SK-N-SH treated with all-trans-retinoic acid at 6 μM for 48 hours (cell line): Measurements from ENCODE around the gene RASSF4.

ENCODE experiments used
- ATAC-seq: fragments of 200-7000 bp; cut with Tn5 transposase; 3 replicates; pipeline ENCODE4 v1.9.1; 2020; ENCODE audit warnings: mild to moderate bottlenecking, moderate library complexity
- ARNTL ChIP-seq: fragments of 450-650 bp; formaldehyde crosslinking; IDR thresholded peaks from 2 replicates; pipeline ENCODE4 v1.5.0; 2020; ENCODE audit warnings: low read depth, mild to moderate bottlenecking, moderate library complexity, borderline replicate concordance
- BACH2 ChIP-seq: fragments of 250-450 bp; sonication (Bioruptor Pico); IDR thresholded peaks from 2 replicates; pipeline ENCODE4 v1.9.0; 2021; ENCODE audit warnings: mild to moderate bottlenecking, borderline replicate concordance
- CSDC2 ChIP-seq: fragments of 250-450 bp; sonication (Bioruptor Pico); IDR thresholded peaks from 2 replicates; pipeline ENCODE4 v1.5.0; 2020; ENCODE audit warnings: mild to moderate bottlenecking, moderate library complexity
- CSRNP3 ChIP-seq: fragments of 250-450 bp; sonication (Bioruptor Pico); IDR thresholded peaks from 2 replicates; pipeline ENCODE4 v1.5.1; 2021; ENCODE audit warnings: mild to moderate bottlenecking, moderate library complexity
- GLIS3 ChIP-seq: fragments of 250-450 bp; sonication (Bioruptor Pico); IDR thresholded peaks from 2 replicates; pipeline ENCODE4 v1.5.0; 2020; ENCODE audit warnings: mild to moderate bottlenecking, moderate library complexity
- PPARA ChIP-seq: fragments of 250-450 bp; sonication (Bioruptor Pico); IDR thresholded peaks from 2 replicates; pipeline ENCODE4 v1.5.0; 2020; ENCODE audit warnings: mild to moderate bottlenecking, borderline replicate concordance
- RARB ChIP-seq: fragments of 250-450 bp; sonication (Bioruptor Pico); IDR thresholded peaks from 2 replicates; pipeline ENCODE4 v1.8.0; 2021; ENCODE audit warnings: mild to moderate bottlenecking, moderate library complexity
- SNAI2 ChIP-seq: fragments of 250-450 bp; sonication (Bioruptor Pico); IDR thresholded peaks from 2 replicates; pipeline ENCODE4 v1.5.0; 2020; ENCODE audit warnings: mild to moderate bottlenecking, moderate library complexity
- TCF4 ChIP-seq: fragments of 250-450 bp; sonication (Bioruptor Pico); IDR thresholded peaks from 2 replicates; pipeline ENCODE4 v1.8.0; 2021; ENCODE audit warnings: mild to moderate bottlenecking, moderate library complexity, borderline replicate concordance
- TOX ChIP-seq: fragments of 250-450 bp; sonication (Bioruptor Pico); IDR thresholded peaks from 2 replicates; pipeline ENCODE4 v1.8.0; 2021; ENCODE audit warnings: mild to moderate bottlenecking, moderate library complexity, borderline replicate concordance
- ZC3H10 ChIP-seq: fragments of 250-450 bp; sonication (Bioruptor Pico); IDR thresholded peaks from 2 replicates; pipeline ENCODE4 v1.5.1; 2021; ENCODE audit warnings: mild to moderate bottlenecking, moderate library complexity
- ZFP3 ChIP-seq: fragments of 250-450 bp; sonication (Bioruptor Pico); IDR thresholded peaks from 2 replicates; pipeline ENCODE4 v1.5.0; 2020; ENCODE audit warnings: mild to moderate bottlenecking, moderate library complexity
- ZNF565 ChIP-seq: fragments of 450-650 bp; formaldehyde crosslinking; conservative IDR thresholded peaks from 2 replicates; pipeline ENCODE4 v1.5.0; 2020; ENCODE audit warnings: low read depth, mild to moderate bottlenecking, moderate library complexity
- ZNF70 ChIP-seq: fragments of 450-650 bp; formaldehyde crosslinking; IDR thresholded peaks from 2 replicates; pipeline ENCODE4 v1.5.0; 2020; ENCODE audit warnings: mild to moderate bottlenecking, moderate library complexity
- ZNF8 ChIP-seq: fragments of 450-650 bp; formaldehyde crosslinking; IDR thresholded peaks from 2 replicates; pipeline ENCODE4 v1.5.0; 2020; ENCODE audit warnings: mild to moderate bottlenecking, moderate library complexity
- TF ChIP-seq, protein P1 (sequence below): fragments of 250-450 bp; sonication (Bioruptor Pico); IDR thresholded peaks from 2 replicates; pipeline ENCODE4 v1.5.0; 2020; ENCODE audit warnings: mild to moderate bottlenecking, moderate library complexity
- TF ChIP-seq, protein P2 (sequence below): fragments of 250-450 bp; sonication (Bioruptor Pico); IDR thresholded peaks from 2 replicates; pipeline ENCODE4 v1.8.0; 2020; ENCODE audit warnings: mild to moderate bottlenecking, moderate library complexity, borderline replicate concordance
- TF ChIP-seq, protein P3 (sequence below): fragments of 250-450 bp; sonication (Bioruptor Pico); IDR thresholded peaks from 2 replicates; pipeline ENCODE4 v1.8.0; 2021; ENCODE audit warnings: low read depth, mild to moderate bottlenecking, moderate library complexity, borderline replicate concordance
- TF ChIP-seq, protein P4 (sequence below): fragments of 250-450 bp; sonication (Bioruptor Pico); IDR thresholded peaks from 2 replicates; pipeline ENCODE4 v1.5.1; 2020; ENCODE audit warnings: low read depth, mild to moderate bottlenecking, moderate library complexity

The RASSF4 gene

DNA sequence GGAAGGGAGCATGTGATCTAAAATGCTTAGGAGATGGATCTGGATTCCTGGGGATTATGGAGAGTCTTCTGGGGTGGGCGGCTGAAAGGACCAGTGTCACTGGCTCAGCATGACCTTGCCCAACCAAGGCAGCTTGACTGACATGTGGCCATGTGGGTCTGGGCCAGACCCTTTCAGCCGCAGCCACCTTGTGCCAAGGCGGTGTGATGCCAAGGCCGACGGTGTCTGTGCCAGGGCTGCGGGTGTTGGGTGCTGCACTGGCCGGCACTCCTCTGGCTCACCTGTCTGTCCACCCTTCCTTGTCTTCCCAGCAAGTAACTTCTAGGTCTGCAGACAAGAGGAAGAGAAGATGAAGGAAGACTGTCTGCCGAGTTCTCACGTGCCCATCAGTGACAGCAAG is 10.3 kb downstream of the RASSF4 start:
- no peak for TF ChIP-seq ZC3H10 (CRISPR knock-in tag)
- TF ChIP-seq RARB (CRISPR knock-in tag): no peak

DNA sequence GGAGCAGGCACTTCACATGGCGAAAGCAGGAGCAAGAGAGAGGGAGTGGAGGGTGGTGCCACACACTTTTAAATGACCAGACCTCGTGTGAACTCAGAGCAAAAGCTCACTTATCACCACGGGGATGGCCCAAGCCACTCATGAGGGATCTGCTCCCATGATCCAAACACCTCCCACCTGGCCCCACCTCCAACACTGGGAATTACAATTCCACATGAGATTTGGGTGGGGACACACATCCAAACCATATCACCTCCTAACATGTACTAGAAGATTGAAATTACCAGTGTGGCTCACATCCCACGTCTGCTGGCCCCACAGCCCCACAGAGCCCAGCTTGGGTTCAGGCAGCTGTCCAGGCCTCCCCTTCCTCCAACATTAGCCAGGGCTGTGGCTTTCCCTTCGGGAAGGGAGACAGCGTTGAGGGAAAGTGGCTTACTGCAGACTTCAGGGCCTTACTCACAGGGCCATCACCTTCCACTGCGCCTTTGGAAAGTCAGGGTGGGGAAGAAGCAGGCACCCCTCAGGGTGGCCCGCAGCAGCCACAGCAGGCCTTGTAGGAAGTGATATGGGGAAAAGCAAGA is 11.3 kb downstream of the RASSF4 start:
- TF ChIP-seq TCF4 (CRISPR knock-in tag): no peak
- no peak for TF ChIP-seq ZNF565
- no peak for TF ChIP-seq TOX (CRISPR knock-in tag)
- TF ChIP-seq, protein P1, sequence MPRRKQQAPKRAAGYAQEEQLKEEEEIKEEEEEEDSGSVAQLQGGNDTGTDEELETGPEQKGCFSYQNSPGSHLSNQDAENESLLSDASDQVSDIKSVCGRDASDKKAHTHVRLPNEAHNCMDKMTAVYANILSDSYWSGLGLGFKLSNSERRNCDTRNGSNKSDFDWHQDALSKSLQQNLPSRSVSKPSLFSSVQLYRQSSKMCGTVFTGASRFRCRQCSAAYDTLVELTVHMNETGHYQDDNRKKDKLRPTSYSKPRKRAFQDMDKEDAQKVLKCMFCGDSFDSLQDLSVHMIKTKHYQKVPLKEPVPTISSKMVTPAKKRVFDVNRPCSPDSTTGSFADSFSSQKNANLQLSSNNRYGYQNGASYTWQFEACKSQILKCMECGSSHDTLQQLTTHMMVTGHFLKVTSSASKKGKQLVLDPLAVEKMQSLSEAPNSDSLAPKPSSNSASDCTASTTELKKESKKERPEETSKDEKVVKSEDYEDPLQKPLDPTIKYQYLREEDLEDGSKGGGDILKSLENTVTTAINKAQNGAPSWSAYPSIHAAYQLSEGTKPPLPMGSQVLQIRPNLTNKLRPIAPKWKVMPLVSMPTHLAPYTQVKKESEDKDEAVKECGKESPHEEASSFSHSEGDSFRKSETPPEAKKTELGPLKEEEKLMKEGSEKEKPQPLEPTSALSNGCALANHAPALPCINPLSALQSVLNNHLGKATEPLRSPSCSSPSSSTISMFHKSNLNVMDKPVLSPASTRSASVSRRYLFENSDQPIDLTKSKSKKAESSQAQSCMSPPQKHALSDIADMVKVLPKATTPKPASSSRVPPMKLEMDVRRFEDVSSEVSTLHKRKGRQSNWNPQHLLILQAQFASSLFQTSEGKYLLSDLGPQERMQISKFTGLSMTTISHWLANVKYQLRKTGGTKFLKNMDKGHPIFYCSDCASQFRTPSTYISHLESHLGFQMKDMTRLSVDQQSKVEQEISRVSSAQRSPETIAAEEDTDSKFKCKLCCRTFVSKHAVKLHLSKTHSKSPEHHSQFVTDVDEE: no peak
- TF ChIP-seq, protein P2, sequence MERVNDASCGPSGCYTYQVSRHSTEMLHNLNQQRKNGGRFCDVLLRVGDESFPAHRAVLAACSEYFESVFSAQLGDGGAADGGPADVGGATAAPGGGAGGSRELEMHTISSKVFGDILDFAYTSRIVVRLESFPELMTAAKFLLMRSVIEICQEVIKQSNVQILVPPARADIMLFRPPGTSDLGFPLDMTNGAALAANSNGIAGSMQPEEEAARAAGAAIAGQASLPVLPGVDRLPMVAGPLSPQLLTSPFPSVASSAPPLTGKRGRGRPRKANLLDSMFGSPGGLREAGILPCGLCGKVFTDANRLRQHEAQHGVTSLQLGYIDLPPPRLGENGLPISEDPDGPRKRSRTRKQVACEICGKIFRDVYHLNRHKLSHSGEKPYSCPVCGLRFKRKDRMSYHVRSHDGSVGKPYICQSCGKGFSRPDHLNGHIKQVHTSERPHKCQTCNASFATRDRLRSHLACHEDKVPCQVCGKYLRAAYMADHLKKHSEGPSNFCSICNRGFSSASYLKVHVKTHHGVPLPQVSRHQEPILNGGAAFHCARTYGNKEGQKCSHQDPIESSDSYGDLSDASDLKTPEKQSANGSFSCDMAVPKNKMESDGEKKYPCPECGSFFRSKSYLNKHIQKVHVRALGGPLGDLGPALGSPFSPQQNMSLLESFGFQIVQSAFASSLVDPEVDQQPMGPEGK (CRISPR knock-in tag): no peak
- TF ChIP-seq ARNTL (CRISPR knock-in tag): no peak
- no peak for TF ChIP-seq CSRNP3
- no peak for TF ChIP-seq SNAI2
- TF ChIP-seq, protein P3, sequence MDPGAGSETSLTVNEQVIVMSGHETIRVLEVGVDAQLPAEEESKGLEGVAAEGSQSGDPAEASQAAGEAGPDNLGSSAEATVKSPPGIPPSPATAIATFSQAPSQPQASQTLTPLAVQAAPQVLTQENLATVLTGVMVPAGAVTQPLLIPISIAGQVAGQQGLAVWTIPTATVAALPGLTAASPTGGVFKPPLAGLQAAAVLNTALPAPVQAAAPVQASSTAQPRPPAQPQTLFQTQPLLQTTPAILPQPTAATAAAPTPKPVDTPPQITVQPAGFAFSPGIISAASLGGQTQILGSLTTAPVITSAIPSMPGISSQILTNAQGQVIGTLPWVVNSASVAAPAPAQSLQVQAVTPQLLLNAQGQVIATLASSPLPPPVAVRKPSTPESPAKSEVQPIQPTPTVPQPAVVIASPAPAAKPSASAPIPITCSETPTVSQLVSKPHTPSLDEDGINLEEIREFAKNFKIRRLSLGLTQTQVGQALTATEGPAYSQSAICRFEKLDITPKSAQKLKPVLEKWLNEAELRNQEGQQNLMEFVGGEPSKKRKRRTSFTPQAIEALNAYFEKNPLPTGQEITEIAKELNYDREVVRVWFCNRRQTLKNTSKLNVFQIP (CRISPR knock-in tag): no peak
- TF ChIP-seq ZNF70 (CRISPR knock-in tag): no peak
- TF ChIP-seq GLIS3 (CRISPR knock-in tag): no peak
- TF ChIP-seq ZC3H10 (CRISPR knock-in tag): no peak
- TF ChIP-seq CSDC2 (CRISPR knock-in tag): no peak
- no peak for TF ChIP-seq ZNF8
- TF ChIP-seq ZFP3 (CRISPR knock-in tag): no peak
- TF ChIP-seq, protein P4, sequence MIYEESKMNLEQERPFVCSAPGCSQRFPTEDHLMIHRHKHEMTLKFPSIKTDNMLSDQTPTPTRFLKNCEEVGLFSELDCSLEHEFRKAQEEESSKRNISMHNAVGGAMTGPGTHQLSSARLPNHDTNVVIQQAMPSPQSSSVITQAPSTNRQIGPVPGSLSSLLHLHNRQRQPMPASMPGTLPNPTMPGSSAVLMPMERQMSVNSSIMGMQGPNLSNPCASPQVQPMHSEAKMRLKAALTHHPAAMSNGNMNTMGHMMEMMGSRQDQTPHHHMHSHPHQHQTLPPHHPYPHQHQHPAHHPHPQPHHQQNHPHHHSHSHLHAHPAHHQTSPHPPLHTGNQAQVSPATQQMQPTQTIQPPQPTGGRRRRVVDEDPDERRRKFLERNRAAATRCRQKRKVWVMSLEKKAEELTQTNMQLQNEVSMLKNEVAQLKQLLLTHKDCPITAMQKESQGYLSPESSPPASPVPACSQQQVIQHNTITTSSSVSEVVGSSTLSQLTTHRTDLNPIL (CRISPR knock-in tag): no peak
- TF ChIP-seq PPARA (CRISPR knock-in tag): no peak
- TF ChIP-seq BACH2 (CRISPR knock-in tag): no peak
- TF ChIP-seq, all 23 proteins: peak for 0
- ATAC-seq: no peak

More for the DNA sequence above, 10.3 kb downstream of the RASSF4 start:
- ATAC-seq: no peak

- no peak for TF ChIP-seq PPARA (CRISPR knock-in tag)
- TF ChIP-seq, protein P1: no peak
- ATAC-seq: no peak
Measured at GRCh38 chr10:44971434-44971833, 11.8 kb downstream of the RASSF4 start.
